K562 (cell line): ENCODE results near the gene AKAP10. TPM values are rescaled to one million over a fixed set of nuclear protein-coding genes. Genes with fewer than 3 reads are reported as not detected.
"Not testable (repeated sequence)": the region's sequence is repeated elsewhere in the genome, so short reads cannot be mapped to it uniquely, and the experiment has no call there.

Experiments used
- ATAC-seq: fragments of 200-7000 bp; cut with Tn5 transposase; 3 replicates; pipeline ENCODE4 v1.9.1; 2020; ENCODE audit warnings: moderate library complexity
- BruUV-seq: library from RNA; stranded (reverse); fragments of 400-500 nt; replicated peaks from 2 replicates; lab custom pipeline; 2021; lab: Mats Ljungman, UMichigan
- CTCF ChIA-PET: fragments of 300-600 bp; formaldehyde crosslinking; extraction: SDS; loops from one replicate; lab custom pipeline; 2021; ENCODE audit warnings: low intra/inter-chr PET ratio; lab: Yijun Ruan, JAX
- POLR2A ChIA-PET: fragments of 300-600, 350-650 bp; sonication (Branson Sonifier 250); formaldehyde crosslinking; extraction: SDS; loops from one replicate; lab custom pipeline; 2021; ENCODE audit warnings: antibody characterized with exemption, inconsistent platforms; lab: Yijun Ruan, JAX
- DNase-seq, 4 experiments: peaks; one replicate each; pipeline versions ENCODE4 v3.0.0 to v3.0.0-alpha.2; 2011 to 2018; ENCODE audit warnings: low spot score in 3 of 4, mixed read lengths in 3 of 4; ENCODE audit errors: extremely low read depth in 1 of 4
- FAIRE-seq: peaks from 2 replicates; lab custom pipeline; 2011; peaks lifted over from hg19 to GRCh38; lab: Jason Lieb, UNC
- H2AFZ ChIP-seq: 2 replicates; pipeline ENCODE4 v1.6.0; 2011; ENCODE audit warnings: low read depth, low read length, control low read depth, inconsistent platforms
- H3K27ac ChIP-seq: fragments of 200-600 bp; 3 replicates; pipeline ENCODE4 v1.8.0; 2011; ENCODE audit warnings: low read depth, mild to moderate bottlenecking, control low read depth, inconsistent platforms, low read length, moderate library complexity, mixed read lengths; ENCODE audit errors: extremely low read depth
- H3K27me3 ChIP-seq, 2 experiments: fragments of 300-600 bp in 1 of 2; 2 replicates in 1 of 2; 3 replicates in 1 of 2; pipeline versions ENCODE4 v1.6.0 to v1.8.0; 2011; ENCODE audit warnings: inconsistent platforms in 2 of 2, low read length in 2 of 2, mild to moderate bottlenecking in 1 of 2, mixed read lengths in 1 of 2, moderate library complexity in 1 of 2; ENCODE audit not compliant: control insufficient read depth in 2 of 2, insufficient read depth in 2 of 2
- H3K36me3 ChIP-seq: fragments of 300-600 bp; 3 replicates; pipeline ENCODE4 v1.8.0; 2011; ENCODE audit warnings: mild to moderate bottlenecking, low read length, inconsistent platforms; ENCODE audit not compliant: control insufficient read depth, insufficient read depth
- H3K4me1 ChIP-seq, 2 experiments: fragments of 200-600 bp in 1 of 2; replicated peaks in 1 of 2; 2 replicates in 1 of 2; 3 replicates in 1 of 2; pipeline versions ENCODE4 v1.5.1 to v1.8.0; 2011; ENCODE audit warnings: inconsistent platforms in 2 of 2, low read length in 2 of 2, mild to moderate bottlenecking in 1 of 2, mixed read lengths in 1 of 2, moderate library complexity in 1 of 2; ENCODE audit not compliant: control insufficient read depth in 2 of 2, insufficient read depth in 2 of 2
- H3K4me2 ChIP-seq: 2 replicates; pipeline ENCODE4 v1.6.1; 2011; ENCODE audit warnings: low read length, control low read depth, inconsistent platforms, mixed read lengths; ENCODE audit not compliant: insufficient read depth
- H3K4me3 ChIP-seq: fragments of 200-600 bp; sonication (generic), shearing (Covaris generic); 2 replicates; pipeline ENCODE4 v1.5.1; 2016; ENCODE audit warnings: control low read depth, inconsistent platforms
- H3K79me2 ChIP-seq: fragments of 200-600 bp; 3 replicates; pipeline ENCODE4 v1.8.0; 2011; ENCODE audit warnings: low read length, inconsistent platforms; ENCODE audit not compliant: control insufficient read depth, insufficient read depth
- H3K9ac ChIP-seq, 2 experiments: 2 replicates each; pipeline versions ENCODE4 v1.6.0 to v1.6.1; 2011; ENCODE audit warnings: low read depth in 2 of 2, low read length in 2 of 2, control low read depth in 1 of 2, inconsistent platforms in 1 of 2, mild to moderate bottlenecking in 1 of 2, mixed read lengths in 1 of 2; ENCODE audit not compliant: insufficient read depth in 1 of 2
- H3K9me1 ChIP-seq: one replicate; pipeline ENCODE4 v1.6.0; 2011; ENCODE audit warnings: inconsistent platforms, mild to moderate bottlenecking, low read length, moderate library complexity; ENCODE audit not compliant: control insufficient read depth, insufficient read depth
- H3K9me3 ChIP-seq: replicated peaks from 2 replicates; pipeline ENCODE4 v1.5.1; 2011; ENCODE audit warnings: low read depth, low read length, inconsistent platforms; ENCODE audit not compliant: control insufficient read depth, insufficient read depth
- H4K20me1 ChIP-seq: replicated peaks from 2 replicates; pipeline ENCODE4 v1.6.1; 2011; ENCODE audit warnings: low read length, inconsistent platforms, mixed read lengths; ENCODE audit not compliant: control insufficient read depth, insufficient read depth
- C11orf30 ChIP-seq: fragments of 450-650 bp; IDR thresholded peaks from 2 replicates; pipeline ENCODE4 v1.6.1; 2016; ENCODE audit warnings: low read depth, mild to moderate bottlenecking
- GATA2 ChIP-seq: sonication (generic); formaldehyde crosslinking; IDR thresholded peaks from 2 replicates; pipeline ENCODE4 v1.4.0; 2020; ENCODE audit warnings: mild to moderate bottlenecking, missing genetic modification reagents
- STAG1 ChIP-seq: sonication (generic); formaldehyde crosslinking; IDR thresholded peaks from 2 replicates; pipeline ENCODE4 v1.5.0; 2020; ENCODE audit warnings: missing genetic modification reagents, borderline replicate concordance
- ZNF217 ChIP-seq: sonication (generic); formaldehyde crosslinking; IDR thresholded peaks from 2 replicates; pipeline ENCODE4 v1.8.0; 2022; ENCODE audit warnings: mild to moderate bottlenecking, missing genetic modification reagents
- ZNF316 ChIP-seq: fragments of 450-650 bp; IDR thresholded peaks from 2 replicates; pipeline ENCODE4 v1.6.1; 2016
- WGBS: fragments of 100-300 bp; shearing (Covaris generic); methylation state at CpG from one replicate; pipeline ENCODE4 v1.1.6; 2016; ENCODE audit warnings: low coverage, mixed read lengths; ENCODE audit not compliant: insufficient coverage; ENCODE audit errors: missing lambda C conversion rate; 5-methylcytosine and 5-hydroxymethylcytosine counted together
- in situ Hi-C: fragments of 300-500 bp; cut with MboI; formaldehyde crosslinking; loops from 4 replicates; pipeline ENCODE4 v1.15.0; 2018; ENCODE audit warnings: inconsistent platforms, mixed read lengths
- intact Hi-C: fragments of 100-400 bp; cut with micrococcal nuclease; formaldehyde crosslinking; loops from 2 replicates; pipeline ENCODE4 v1.14.2; 2022
- polyA plus RNA-seq, 8 experiments: library from polyadenylated mRNA; depleted of rRNA in 4 of 8; stranded (reverse) in 5 of 8; unstranded in 3 of 8; fragments of >200 nt; fragmentation: Nextera tagmentation in 2 of 8; fragmentation: Illumina TruSeq in 1 of 8; extraction: Ambion mirVana in 2 of 8; extraction: Trizol in 1 of 8; gene quantifications; 2 replicates each; pipeline versions ENCODE4 v1.2.1 to v1.2.3, GENCODE V29; 2011 to 2014; ENCODE audit warnings: inconsistent platforms in 1 of 8, missing spikeins in 1 of 8
- total RNA-seq, 7 experiments: library from RNA; depleted of rRNA in 6 of 7; stranded (reverse); fragments of >200 nt in 6 of 7; fragmentation: Illumina TruSeq in 2 of 7; extraction: Trizol in 2 of 7; gene quantifications; 2 replicates each; pipeline versions ENCODE4 v1.2.1 to v1.2.3, GENCODE V29; 2011 to 2021; ENCODE audit warnings: low replicate concordance in 1 of 7
- TF ChIP-seq, protein P1 (sequence below): fragments of 250-450 bp; sonication (Bioruptor Pico); IDR thresholded peaks from 2 replicates; pipeline ENCODE4 v1.4.0; 2020; ENCODE audit warnings: borderline replicate concordance

AKAP10 gene
- total and polyA plus RNA-seq, 9 of the 15 experiments (the other 6 are each of a cell fraction or from before 2014, with no cell fraction given), result 4.0 to 20.3 (median 8.2) TPM

GRCh38 chr17:19973156-19973555 is 4.5 kb downstream of the AKAP10 start (continued):
- TF ChIP-seq STAG1 (CRISPR knock-in tag) (no peak), ZNF217 (CRISPR knock-in tag) (no peak), GATA2 (CRISPR knock-in tag) (no peak)
- TF ChIP-seq, protein P1, sequence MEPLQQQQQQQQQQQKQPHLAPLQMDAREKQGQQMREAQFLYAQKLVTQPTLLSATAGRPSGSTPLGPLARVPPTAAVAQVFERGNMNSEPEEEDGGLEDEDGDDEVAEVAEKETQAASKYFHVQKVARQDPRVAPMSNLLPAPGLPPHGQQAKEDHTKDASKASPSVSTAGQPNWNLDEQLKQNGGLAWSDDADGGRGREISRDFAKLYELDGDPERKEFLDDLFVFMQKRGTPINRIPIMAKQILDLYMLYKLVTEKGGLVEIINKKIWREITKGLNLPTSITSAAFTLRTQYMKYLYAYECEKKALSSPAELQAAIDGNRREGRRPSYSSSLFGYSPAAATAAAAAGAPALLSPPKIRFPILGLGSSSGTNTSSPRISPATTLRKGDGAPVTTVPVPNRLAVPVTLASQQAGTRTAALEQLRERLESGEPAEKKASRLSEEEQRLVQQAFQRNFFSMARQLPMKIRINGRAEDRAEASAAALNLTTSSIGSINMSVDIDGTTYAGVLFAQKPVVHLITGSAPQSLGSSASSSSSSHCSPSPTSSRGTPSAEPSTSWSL (CRISPR knock-in tag), result no peak
- TF ChIP-seq, all 486 proteins: peak for 0

DNA sequence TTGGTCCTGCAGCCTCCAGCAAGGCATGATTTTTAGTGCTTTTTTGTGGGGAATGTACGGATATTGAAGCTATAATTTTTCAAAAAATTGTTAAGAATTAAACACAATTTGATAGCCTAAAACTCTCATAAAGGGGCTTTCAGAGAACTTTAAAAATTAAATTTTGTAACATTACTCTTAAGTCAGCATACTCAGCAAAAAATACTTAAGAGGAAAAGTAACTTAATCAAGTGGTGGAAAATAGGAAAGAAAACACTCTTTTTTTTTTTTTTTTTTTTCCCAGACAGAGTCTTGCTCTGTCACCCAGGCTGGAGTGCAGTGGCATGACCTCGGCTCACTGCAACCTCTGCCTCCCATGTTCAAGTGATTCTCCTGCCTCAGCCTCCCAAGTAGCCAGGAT is 14.7 kb downstream of the AKAP10 start:
- Histone ChIP-seq H3K79me2 (peaks cover 23% of the 10 kb centered on the region), H3K36me3 (peaks cover 73% of the 10 kb centered on the region)
- intact Hi-C loops, ATAC-seq, FAIRE-seq, BruUV-seq, H3K27ac ChIP-seq, H3K4me3 ChIP-seq, DNase-seq, H3K27me3 ChIP-seq, H4K20me1 ChIP-seq, POLR2A ChIA-PET, H2AFZ ChIP-seq, H3K4me2 ChIP-seq, CTCF ChIA-PET, H3K9me3 ChIP-seq, in situ Hi-C loops, H3K9ac ChIP-seq, H3K9me1 ChIP-seq, H3K4me1 ChIP-seq: not testable (repeated sequence)
- WGBS, result 94% methylated on average over 1 of the region's 2 CpGs
- TF ChIP-seq C11orf30 (peak; percentile 33; the same call in 1 of the 2 replicates), ZNF316 (peak; percentile 60)
